Measurements from ENCODE around the gene EN2.

DNA sequence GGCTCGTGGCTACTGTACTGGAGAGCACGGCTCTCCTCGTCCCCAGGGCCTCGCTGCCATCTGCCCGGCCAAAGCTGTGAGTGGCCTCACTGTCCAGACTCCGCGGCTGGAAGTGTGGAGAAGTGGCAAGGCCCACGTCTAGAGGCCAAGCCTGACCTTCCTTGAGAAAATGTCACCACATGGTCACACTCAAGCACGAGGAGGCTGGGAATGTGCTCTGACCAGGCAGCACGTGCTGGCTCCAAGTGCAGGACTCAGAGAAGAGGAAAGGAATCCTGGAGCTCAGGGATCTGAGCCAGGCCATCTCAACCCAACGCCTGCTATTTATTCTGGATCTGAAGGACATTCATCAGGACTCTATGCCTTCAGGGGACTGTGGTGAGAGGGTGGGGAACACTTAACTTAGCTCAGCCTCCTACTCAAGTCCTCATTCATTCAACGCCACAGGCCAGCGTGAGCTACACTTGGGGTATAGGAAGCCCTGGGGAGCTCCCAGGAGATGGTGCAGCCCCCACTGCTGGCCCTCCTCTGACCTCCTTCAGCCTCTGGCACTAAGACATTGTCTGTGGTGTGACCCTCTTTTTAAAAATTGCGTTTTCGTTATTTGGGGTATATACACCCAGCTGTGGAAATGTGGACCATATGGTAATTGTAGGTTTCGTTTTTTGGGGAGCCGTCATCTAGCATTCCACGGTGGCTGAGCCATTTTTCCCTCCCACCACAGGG lies 29.0 kb downstream of the EN2 start:
- TF ChIP-seq POLR2A (IDR thresholded peaks at IDR 0.05; ENCODE audit: low read depth, low read length) (no peak), POLR2AphosphoS5 (IDR thresholded peaks at IDR 0.05; ENCODE audit: low read depth, low read length) (no peak)

Data from GM12892 (cell line).